ENCODE results near the gene DSEL. TPM values are rescaled to one million over a fixed set of nuclear protein-coding genes. Genes with fewer than 3 reads are reported as not detected.
A peak's percentile ranks its signal among the peaks of the same experiment; 100 is the strongest.

The DSEL gene
- total and polyA plus RNA-seq, 2 donors, result 3.3 to 49.3 TPM

- WGBS, result 68% methylated on average over 6 of the region's 6 CpGs
- no peaks in the 10 kb centered on the region for H3K36me3 ChIP-seq (ENCODE audit: insufficient read depth)
- H3K27ac ChIP-seq (ENCODE audit: low read depth), result no peak overlapping the region
Measured at GRCh38 chr18:67514901-67515540, 1.5 kb downstream of the DSEL start.

GRCh38 chr18:67514465-67514864 is 2.1 kb downstream of the DSEL start:
- H3K4me3 ChIP-seq (ENCODE audit: low read depth, low read length), result no peak overlapping the region
- H3K4me1 ChIP-seq (ENCODE audit: insufficient read depth), result no peaks in the 10 kb centered on the region
- no peaks in the 10 kb centered on the region for H3K36me3 ChIP-seq (ENCODE audit: insufficient read depth)
- no peak overlapping the region for H3K27ac ChIP-seq (ENCODE audit: low read depth)
- 68% methylated on average over 3 of the region's 3 CpGs for WGBS
- DNase-seq (ENCODE audit: extremely low spot score), result no peak

More at GRCh38 chr18:67514901-67515540, 1.5 kb downstream of the DSEL start:
- DNase-seq (ENCODE audit: extremely low spot score), result no peak
- no peaks in the 10 kb centered on the region for H3K4me1 ChIP-seq (ENCODE audit: insufficient read depth)
- H3K4me3 ChIP-seq (ENCODE audit: low read depth, low read length), result peak overlapping the region; percentile 76

- no peaks in the 10 kb centered on the region for H3K4me1 ChIP-seq (ENCODE audit: insufficient read depth)
- 94% methylated on average over 3 of the region's 3 CpGs for WGBS
- no peak overlapping the region for H3K4me3 ChIP-seq (ENCODE audit: low read depth, low read length)
- no peak for DNase-seq (ENCODE audit: extremely low spot score)
- H3K27ac ChIP-seq (ENCODE audit: low read depth), result no peak overlapping the region
- no peaks in the 10 kb centered on the region for H3K36me3 ChIP-seq (ENCODE audit: insufficient read depth)
Measured at GRCh38 chr18:67513280-67513679, 3.2 kb downstream of the DSEL start.

GRCh38 chr18:67511840-67512239 is 4.7 kb downstream of the DSEL start:
- Histone ChIP-seq H3K4me3 (ENCODE audit: low read depth, low read length) (no peak overlapping the region), H3K4me1 (ENCODE audit: insufficient read depth) (no peaks in the 10 kb centered on the region), H3K36me3 (ENCODE audit: insufficient read depth) (no peaks in the 10 kb centered on the region), H3K27ac (ENCODE audit: low read depth) (no peak overlapping the region)
- WGBS, result 95% methylated on average over 6 of the region's 6 CpGs
- DNase-seq (ENCODE audit: extremely low spot score), result no peak

- Histone ChIP-seq H3K4me1 (ENCODE audit: insufficient read depth) (no peaks in the 10 kb centered on the region), H3K4me3 (ENCODE audit: low read depth, low read length) (no peak overlapping the region), H3K36me3 (ENCODE audit: insufficient read depth) (no peaks in the 10 kb centered on the region), H3K27ac (ENCODE audit: low read depth) (no peak overlapping the region)
- DNase-seq (ENCODE audit: extremely low spot score), result no peak
- whole genome bisulfite sequencing, result 48% methylated on average over 3 of the region's 3 CpGs
Measured at GRCh38 chr18:67510831-67511230, 5.7 kb downstream of the DSEL start.

GRCh38 chr18:67509741-67510391 is 6.7 kb downstream of the DSEL start:
- no peak overlapping the region for H3K4me3 ChIP-seq (ENCODE audit: low read depth, low read length)
- DNase-seq (ENCODE audit: extremely low spot score), result no peak
- H3K4me1 ChIP-seq (ENCODE audit: insufficient read depth), result no peaks in the 10 kb centered on the region
- H3K36me3 ChIP-seq (ENCODE audit: insufficient read depth), result no peaks in the 10 kb centered on the region
- 58% methylated on average over 6 of the region's 6 CpGs for WGBS
- H3K27ac ChIP-seq (ENCODE audit: low read depth), result no peak overlapping the region

- no peak for DNase-seq (ENCODE audit: extremely low spot score)
- H3K36me3 ChIP-seq (ENCODE audit: insufficient read depth), result no peaks in the 10 kb centered on the region
- no peak overlapping the region for H3K27ac ChIP-seq (ENCODE audit: low read depth)
- H3K4me3 ChIP-seq (ENCODE audit: low read depth, low read length), result no peak overlapping the region
- H3K4me1 ChIP-seq (ENCODE audit: insufficient read depth), result no peaks in the 10 kb centered on the region
- 95% methylated on average over 2 of the region's 2 CpGs for WGBS
Measured at GRCh38 chr18:67508146-67508545, 8.4 kb downstream of the DSEL start.

GRCh38 chr18:67504739-67505138 is 11.8 kb downstream of the DSEL start:
- no peak overlapping the region for H3K4me3 ChIP-seq (ENCODE audit: low read depth, low read length)
- no peaks in the 10 kb centered on the region for H3K36me3 ChIP-seq (ENCODE audit: insufficient read depth)
- WGBS, result 86% methylated on average over 1 of the region's 1 CpG
- H3K27ac ChIP-seq (ENCODE audit: low read depth), result no peak overlapping the region
- no peak for DNase-seq (ENCODE audit: extremely low spot score)
- H3K4me1 ChIP-seq (ENCODE audit: insufficient read depth), result no peaks in the 10 kb centered on the region

- Histone ChIP-seq H3K4me1 (ENCODE audit: insufficient read depth) (no peaks in the 10 kb centered on the region), H3K36me3 (ENCODE audit: insufficient read depth) (no peaks in the 10 kb centered on the region), H3K27ac (ENCODE audit: low read depth) (no peak overlapping the region), H3K4me3 (ENCODE audit: low read depth, low read length) (no peak overlapping the region)
- 53% methylated on average over 3 of the region's 3 CpGs for WGBS
- no peak for DNase-seq (ENCODE audit: extremely low spot score)
Measured at GRCh38 chr18:67500522-67501205, 15.9 kb downstream of the DSEL start.

- Histone ChIP-seq H3K36me3 (ENCODE audit: insufficient read depth) (no peaks in the 10 kb centered on the region), H3K4me3 (ENCODE audit: low read depth, low read length) (no peak overlapping the region), H3K27ac (ENCODE audit: low read depth) (no peak overlapping the region), H3K4me1 (ENCODE audit: insufficient read depth) (no peaks in the 10 kb centered on the region)
- no peak for DNase-seq (ENCODE audit: extremely low spot score)
- 36% methylated on average over 4 of the region's 4 CpGs for WGBS
Measured at GRCh38 chr18:67496469-67496868, 20.1 kb downstream of the DSEL start.

- DNase-seq (ENCODE audit: extremely low spot score), result no peak
- Histone ChIP-seq H3K4me3 (ENCODE audit: low read depth, low read length) (no peak overlapping the region), H3K36me3 (ENCODE audit: insufficient read depth) (no peaks in the 10 kb centered on the region), H3K27ac (ENCODE audit: low read depth) (no peak overlapping the region), H3K4me1 (ENCODE audit: insufficient read depth) (no peaks in the 10 kb centered on the region)
Measured at GRCh38 chr18:67486534-67486933, 30.0 kb downstream of the DSEL start.

- no peak for DNase-seq (ENCODE audit: extremely low spot score)
- no peaks in the 10 kb centered on the region for H3K36me3 ChIP-seq (ENCODE audit: insufficient read depth)
- no peaks in the 10 kb centered on the region for H3K4me1 ChIP-seq (ENCODE audit: insufficient read depth)
- H3K27ac ChIP-seq (ENCODE audit: low read depth), result no peak overlapping the region
- 94% methylated on average over 3 of the region's 3 CpGs for WGBS
- no peak overlapping the region for H3K4me3 ChIP-seq (ENCODE audit: low read depth, low read length)
Measured at GRCh38 chr18:67485655-67486054, 30.9 kb downstream of the DSEL start.

- no peaks in the 10 kb centered on the region for H3K4me1 ChIP-seq (ENCODE audit: insufficient read depth)
- 90% methylated on average over 2 of the region's 2 CpGs for WGBS
- no peak for DNase-seq (ENCODE audit: extremely low spot score)
- no peaks in the 10 kb centered on the region for H3K36me3 ChIP-seq (ENCODE audit: insufficient read depth)
- no peak overlapping the region for H3K4me3 ChIP-seq (ENCODE audit: low read depth, low read length)
- H3K27ac ChIP-seq (ENCODE audit: low read depth), result no peak overlapping the region
Measured at GRCh38 chr18:67484458-67484857, 32.1 kb downstream of the DSEL start.

- DNase-seq (ENCODE audit: extremely low spot score), result no peak
- no peak overlapping the region for H3K27ac ChIP-seq (ENCODE audit: low read depth)
- H3K36me3 ChIP-seq (ENCODE audit: insufficient read depth), result no peaks in the 10 kb centered on the region
- no peaks in the 10 kb centered on the region for H3K4me1 ChIP-seq (ENCODE audit: insufficient read depth)
- no peak overlapping the region for H3K4me3 ChIP-seq (ENCODE audit: low read depth, low read length)
- WGBS, result 91% methylated on average over 6 of the region's 6 CpGs
Measured at GRCh38 chr18:67483952-67484351, 32.6 kb downstream of the DSEL start.
